H1 (cell line): ENCODE measurements around the gene PRKCD. TPM values are rescaled to one million over a fixed set of nuclear protein-coding genes. Genes with fewer than 3 reads are reported as not detected.

Experiments
- CTCF ChIA-PET: fragments of 300-600 bp; sonication (Branson Sonifier 250); formaldehyde crosslinking; loops from one replicate; lab custom pipeline; 2021; ENCODE audit not compliant: partially characterized antibody; lab: Charles Lee
- POLR2A ChIA-PET: fragments of 300-600 bp; sonication (Branson Sonifier 250); formaldehyde crosslinking; loops from one replicate; lab custom pipeline; 2021; ENCODE audit warnings: inconsistent platforms; ENCODE audit not compliant: partially characterized antibody; lab: Charles Lee
- DNase-seq, 2 experiments: peaks; one replicate each; pipeline versions ENCODE4 v3.0.0 to v3.0.0-alpha.2; 2010 to 2022; ENCODE audit warnings: low spot score in 2 of 2, low read depth in 1 of 2, mixed read lengths in 1 of 2
- FAIRE-seq: peaks from 2 replicates; lab custom pipeline; 2011; peaks lifted over from hg19 to GRCh38; lab: Jason Lieb, UNC
- H2AFZ ChIP-seq: 2 replicates; pipeline ENCODE4 v1.8.1; 2012; ENCODE audit warnings: low read length, inconsistent platforms
- H2AK5ac ChIP-seq: 2 replicates; pipeline ENCODE4 v1.6.1; 2013; ENCODE audit warnings: low read depth, low read length
- H2BK120ac ChIP-seq: replicated peaks from 2 replicates; pipeline ENCODE3; 2013; ENCODE audit warnings: low read depth, low read length, inconsistent platforms
- H2BK12ac ChIP-seq: 2 replicates; pipeline ENCODE4 v1.6.1; 2013; ENCODE audit warnings: low read depth, low read length
- H2BK15ac ChIP-seq: 2 replicates; pipeline ENCODE4 v1.6.1; 2013; ENCODE audit warnings: low read length
- H2BK20ac ChIP-seq: 2 replicates; pipeline ENCODE4 v1.6.1; 2013; ENCODE audit warnings: low read length
- H2BK5ac ChIP-seq: 2 replicates; pipeline ENCODE4 v1.6.1; 2013; ENCODE audit warnings: low read depth, low read length
- H3K14ac ChIP-seq: 2 replicates; pipeline ENCODE4 v1.6.1; 2013; ENCODE audit warnings: inconsistent platforms; ENCODE audit not compliant: insufficient read length
- H3K18ac ChIP-seq: 2 replicates; pipeline ENCODE4 v1.6.1; 2013; ENCODE audit warnings: low read length; ENCODE audit errors: extremely low read depth
- H3K23ac ChIP-seq: 2 replicates; pipeline ENCODE4 v1.6.1; 2013; ENCODE audit warnings: inconsistent platforms; ENCODE audit not compliant: insufficient read length
- H3K23me2 ChIP-seq: 2 replicates; pipeline ENCODE4 v1.6.1; 2013; ENCODE audit warnings: low read depth, low read length
- H3K27ac ChIP-seq: 2 replicates; pipeline ENCODE4 v1.6.1; 2011; ENCODE audit warnings: low read depth, low read length, inconsistent platforms
- H3K27me3 ChIP-seq, 4 experiments: replicated peaks in 1 of 4; 1 replicate in 1 of 4; 2 replicates in 3 of 4; pipeline versions ENCODE4 v1.6.1 to v1.8.1; 2011 to 2013; ENCODE audit warnings: low read length in 3 of 4, mild to moderate bottlenecking in 3 of 4, inconsistent platforms in 2 of 4, mixed read lengths in 2 of 4, moderate library complexity in 1 of 4; ENCODE audit not compliant: control insufficient read depth in 3 of 4, insufficient read depth in 3 of 4; ENCODE audit errors: extremely low read depth in 1 of 4
- H3K36me3 ChIP-seq, 4 experiments: 2 replicates each; pipeline versions ENCODE4 v1.6.1 to v1.8.1; 2011 to 2013; ENCODE audit warnings: mild to moderate bottlenecking in 4 of 4, low read length in 3 of 4, moderate library complexity in 2 of 4, control low read depth in 1 of 4, inconsistent platforms in 1 of 4; ENCODE audit not compliant: insufficient read depth in 4 of 4, control insufficient read depth in 2 of 4
- H3K4ac ChIP-seq: replicated peaks from 2 replicates; pipeline ENCODE3; 2013; ENCODE audit warnings: low read length, low read depth, mixed read lengths, inconsistent platforms; ENCODE audit not compliant: insufficient read length
- H3K4me1 ChIP-seq, 4 experiments: replicated peaks in 1 of 4; 1 replicate in 1 of 4; 2 replicates in 3 of 4; pipeline versions ENCODE4 v1.6.1 to v1.8.1; 2011 to 2013; ENCODE audit warnings: low read length in 3 of 4, inconsistent platforms in 2 of 4, mixed read lengths in 1 of 4; ENCODE audit not compliant: insufficient read depth in 4 of 4, control insufficient read depth in 3 of 4
- H3K4me2 ChIP-seq, 2 experiments: 2 replicates each; pipeline versions ENCODE4 v1.6.1 to v1.8.1; 2011 to 2013; ENCODE audit warnings: low read depth in 2 of 2, low read length in 2 of 2, control low read depth in 1 of 2, inconsistent platforms in 1 of 2, mild to moderate bottlenecking in 1 of 2; ENCODE audit not compliant: insufficient read depth in 1 of 2
- H3K4me3 ChIP-seq, 4 experiments: fragments of 200-600, 300-600 bp in 1 of 4; sonication (generic), shearing (Covaris generic), sonication (Bioruptor Twin) in 1 of 4; 2 replicates each; pipeline versions ENCODE4 v1.5.1 to v1.8.1; 2011 to 2016; ENCODE audit warnings: low read length in 4 of 4, low read depth in 3 of 4, control low read depth in 2 of 4, inconsistent platforms in 2 of 4, mild to moderate bottlenecking in 2 of 4, mixed read lengths in 1 of 4, moderate library complexity in 1 of 4; ENCODE audit not compliant: insufficient read depth in 2 of 4; ENCODE audit errors: extremely low read depth in 1 of 4
- H3K56ac ChIP-seq: replicated peaks from 2 replicates; pipeline ENCODE3; 2013; ENCODE audit warnings: low read depth, mild to moderate bottlenecking, mixed read lengths, low read length, inconsistent platforms; ENCODE audit not compliant: insufficient read length
- H3K79me1 ChIP-seq: 2 replicates; pipeline ENCODE4 v1.6.1; 2013; ENCODE audit warnings: low read depth, low read length, control low read depth
- H3K79me2 ChIP-seq, 2 experiments: 2 replicates each; pipeline versions ENCODE4 v1.6.1 to v1.8.1; 2012 to 2013; ENCODE audit warnings: low read length in 2 of 2, mild to moderate bottlenecking in 2 of 2, inconsistent platforms in 1 of 2; ENCODE audit not compliant: insufficient read depth in 2 of 2, control insufficient read depth in 1 of 2
- H3K9ac ChIP-seq, 4 experiments: replicated peaks in 1 of 4; 1 replicate in 1 of 4; 2 replicates in 3 of 4; pipeline versions ENCODE4 v1.6.1 to v1.8.1; 2011 to 2013; ENCODE audit warnings: low read depth in 3 of 4, low read length in 3 of 4, control low read depth in 2 of 4, mild to moderate bottlenecking in 2 of 4, moderate library complexity in 2 of 4, inconsistent platforms in 1 of 4; ENCODE audit errors: extremely low read depth in 1 of 4
- H3K9me3 ChIP-seq, 2 experiments: 2 replicates each; pipeline versions ENCODE4 v1.6.1 to v1.8.1; 2012 to 2013; ENCODE audit warnings: mild to moderate bottlenecking in 2 of 2, moderate library complexity in 2 of 2, control low read depth in 1 of 2, inconsistent platforms in 1 of 2, low read depth in 1 of 2, low read length in 1 of 2, mixed read lengths in 1 of 2; ENCODE audit not compliant: insufficient read depth in 2 of 2
- H4K20me1 ChIP-seq, 2 experiments: replicated peaks in 1 of 2; 2 replicates each; pipeline versions ENCODE3 to v1.8.1; 2011 to 2013; ENCODE audit warnings: inconsistent platforms in 2 of 2, low read length in 2 of 2, mild to moderate bottlenecking in 1 of 2; ENCODE audit not compliant: insufficient read depth in 2 of 2, control insufficient read depth in 1 of 2
- H4K5ac ChIP-seq: 2 replicates; pipeline ENCODE4 v1.6.1; 2013; ENCODE audit warnings: low read length, low read depth, mixed read lengths, inconsistent platforms; ENCODE audit not compliant: insufficient read length
- H4K8ac ChIP-seq: 2 replicates; pipeline ENCODE4 v1.8.0; 2013; ENCODE audit warnings: mild to moderate bottlenecking, moderate library complexity, low read length, inconsistent platforms; ENCODE audit not compliant: insufficient read depth; ENCODE audit errors: extremely low read depth
- H4K91ac ChIP-seq: replicated peaks from 2 replicates; pipeline ENCODE3; 2013; ENCODE audit warnings: low read length, mixed read lengths, inconsistent platforms; ENCODE audit not compliant: insufficient read length
- CREB1 ChIP-seq: IDR thresholded peaks from 2 replicates; pipeline ENCODE4 v1.6.1; 2012; ENCODE audit warnings: inconsistent platforms
- POLR2AphosphoS5 ChIP-seq: IDR thresholded peaks from 2 replicates; pipeline ENCODE4 v1.6.1; 2011; ENCODE audit warnings: low read depth, low read length
- RAD21 ChIP-seq, 2 experiments: IDR thresholded peaks in 1 of 2; conservative IDR thresholded peaks in 1 of 2; 2 replicates each; pipeline ENCODE4 v1.6.1; 2011; ENCODE audit warnings: low read depth in 2 of 2, low read length in 2 of 2, improper control_type of control experiment in 1 of 2, inconsistent platforms in 1 of 2, mild to moderate bottlenecking in 1 of 2, moderate library complexity in 1 of 2
- RNF2 ChIP-seq: fragments of 200-900, 300-1000 bp; sonication (generic); IDR thresholded peaks from 2 replicates; pipeline ENCODE4 v1.7.1; 2016; ENCODE audit warnings: borderline replicate concordance, low read depth, mild to moderate bottlenecking, antibody characterized with exemption, low read length; ENCODE audit not compliant: poor library complexity, severe bottlenecking; ENCODE audit errors: missing control alignments
- RXRA ChIP-seq: IDR thresholded peaks from 2 replicates; pipeline ENCODE4 v1.6.1; 2011; ENCODE audit warnings: low read depth, mild to moderate bottlenecking, low read length, moderate library complexity; ENCODE audit not compliant: insufficient read depth
- TEAD4 ChIP-seq: IDR thresholded peaks from 2 replicates; pipeline ENCODE4 v1.6.1; 2012; ENCODE audit warnings: low read depth, low read length, inconsistent platforms, mixed read lengths
- WGBS, 2 experiments: shearing (Covaris generic) in 1 of 2; methylation state at CpG; one replicate each; pipeline versions ENCODE4 v1.1.6 to v1.1.7; 2013 to 2015; ENCODE audit warnings: low lambda C conversion rate in 2 of 2, mixed read lengths in 2 of 2, inconsistent platforms in 1 of 2, low coverage in 1 of 2, missing lambda C conversion rate in 1 of 2; ENCODE audit not compliant: insufficient replicate concordance in 2 of 2, insufficient coverage in 1 of 2, insufficient read length in 1 of 2; ENCODE audit errors: extremely low coverage in 1 of 2, missing lambda C conversion rate in 1 of 2; 5-methylcytosine and 5-hydroxymethylcytosine counted together
- polyA plus RNA-seq, 7 experiments: library from polyadenylated mRNA; depleted of rRNA in 3 of 7; stranded (reverse) in 5 of 7; unstranded in 2 of 7; fragments of >200 nt in 5 of 7; fragments of 200-250 nt in 2 of 7; gene quantifications; 1 replicate in 5 of 7; 2 replicates in 1 of 7; 4 replicates in 1 of 7; pipeline versions ENCODE4 v1.2.1 to v1.2.3, GENCODE V29; 2011 to 2013; ENCODE audit warnings: missing spikeins in 2 of 7, mixed read lengths in 2 of 7
- total RNA-seq: library from RNA; stranded (reverse); fragmentation: NEBNext Ultra II Directional; extraction: Animal tissue kit (Norgen Biotek cat#: 25700); gene quantifications from 2 replicates; pipeline ENCODE4 v1.2.1, GENCODE V29; 2021

PRKCD gene
- total and polyA plus RNA-seq, 2 of the 8 experiments (the other 6 are each of a cell fraction or from before 2014, with no cell fraction given) = 22.6 to 23.9 TPM

GRCh38 chr3:53221827-53222182 is 60.8 kb downstream of the PRKCD start:
- H3K36me3 ChIP-seq = peaks cover 20 to 36% (median 34%) of the 10 kb centered on the region in 4 experiments
- no peaks in the 10 kb centered on the region for H3K79me1 ChIP-seq
- H4K8ac ChIP-seq = no peak overlapping the region
- DNase-seq (no peak), FAIRE-seq (no peak)
- H2BK15ac ChIP-seq = no peak overlapping the region
- no peak overlapping the region for H2AFZ ChIP-seq
- no peaks in the 10 kb centered on the region for H3K27me3 ChIP-seq
- no peak overlapping the region; the same call in 1 of the 2 replicates for H2BK5ac ChIP-seq
- TF ChIP-seq TEAD4 = no peak
- no peak for TF ChIP-seq RXRA
- no peak for TF ChIP-seq CREB1
- no peak for TF ChIP-seq POLR2AphosphoS5
- no peak for TF ChIP-seq RAD21 (IDR thresholded peaks at IDR 0.05 in 1 of 2, conservative IDR thresholded peaks at IDR 0.05 in 1 of 2; ENCODE audit: low read depth in 2 of 2, low read length in 2 of 2)
- no peak for TF ChIP-seq RNF2
- no peak overlapping the region for H3K9ac ChIP-seq
- no peak overlapping the region for H3K4me3 ChIP-seq
- no peak overlapping the region for H3K56ac ChIP-seq
- no peak overlapping the region for H3K27ac ChIP-seq
- H2BK20ac ChIP-seq = no peak overlapping the region
- 83% methylated on average over 3 of the region's 3 CpGs; no CpG with 5 or more reads in 1 of the 2 experiments for WGBS, 2 experiments
- H4K91ac ChIP-seq = no peak overlapping the region
- H4K20me1 ChIP-seq = peaks cover 6 to 25% of the 10 kb centered on the region in 2 experiments
- H3K4me1 ChIP-seq = peaks cover 0 to 2% (median 0%) of the 10 kb centered on the region in 4 experiments; a peak in 1 of 7 replicates
- H3K4ac ChIP-seq = no peak overlapping the region
- no peaks in the 10 kb centered on the region for H3K23me2 ChIP-seq
- no peak overlapping the region for H3K14ac ChIP-seq
- H3K9me3 ChIP-seq = no peaks in the 10 kb centered on the region
- no peak overlapping the region for H2BK12ac ChIP-seq
- ChIA-PET POLR2A (interaction anchor here (0.9 to 28.5 kb wide), 12 partner anchors 8 to 129 kb away, joined by 3 to 449 read pairs (median 6); partner anchors contain the start of genes DCP1A, RFT1 and TKT), CTCF (interaction anchor here (0.8 to 6.6 kb wide), 9 partner anchors 8 to 374 kb away, joined by 3 to 68 read pairs (median 4); no protein-coding TSS in a partner anchor)
- no peak overlapping the region for H3K18ac ChIP-seq
- no peak overlapping the region for H3K4me2 ChIP-seq
- no peak overlapping the region for H2AK5ac ChIP-seq
- H3K79me2 ChIP-seq = no peaks in the 10 kb centered on the region
- no peak overlapping the region for H4K5ac ChIP-seq
- H3K23ac ChIP-seq = no peak overlapping the region
- no peak overlapping the region for H2BK120ac ChIP-seq
